HepG2 (cell line): ENCODE results near the gene CYP17A1. TPM values are rescaled to one million over a fixed set of nuclear protein-coding genes. Genes with fewer than 3 reads are reported as not detected.
A peak's percentile ranks its signal among the peaks of the same experiment; 100 is the strongest.

Source experiments
- BATF2 ChIP-seq: sonication (generic); formaldehyde crosslinking; IDR thresholded peaks from 2 replicates; pipeline ENCODE4 v1.8.0; 2022; ENCODE audit warnings: mild to moderate bottlenecking, missing genetic modification reagents, moderate library complexity
- DMTF1 ChIP-seq: sonication (generic); formaldehyde crosslinking; IDR thresholded peaks from 2 replicates; pipeline ENCODE4 v1.4.0; 2020; ENCODE audit warnings: mild to moderate bottlenecking, missing genetic modification reagents
- HOXA9 ChIP-seq: sonication (generic); formaldehyde crosslinking; IDR thresholded peaks from 2 replicates; pipeline ENCODE4 v1.8.1; 2022; ENCODE audit warnings: missing genetic modification reagents, mild to moderate bottlenecking, moderate library complexity, borderline replicate concordance
- MED13 ChIP-seq: sonication (generic); formaldehyde crosslinking; IDR thresholded peaks from 2 replicates; pipeline ENCODE4 v1.5.0; 2020; ENCODE audit warnings: missing genetic modification reagents
- MED8 ChIP-seq: sonication (generic); formaldehyde crosslinking; IDR thresholded peaks from 2 replicates; pipeline ENCODE4 v1.8.1; 2023; ENCODE audit warnings: mild to moderate bottlenecking, missing genetic modification reagents; ENCODE audit not compliant: insufficient replicate concordance
- MXD4 ChIP-seq: IDR thresholded peaks from 2 replicates; pipeline ENCODE4 v1.6.1; 2016; ENCODE audit warnings: mild to moderate bottlenecking, missing biosample characterization, missing genetic modification reagents
- MZF1 ChIP-seq: sonication (generic); formaldehyde crosslinking; IDR thresholded peaks from 2 replicates; pipeline ENCODE4 v1.8.1; 2023; ENCODE audit warnings: mild to moderate bottlenecking, missing genetic modification reagents, borderline replicate concordance
- PITX1 ChIP-seq: sonication (generic); formaldehyde crosslinking; IDR thresholded peaks from 2 replicates; pipeline ENCODE4 v1.5.1; 2020; ENCODE audit warnings: mild to moderate bottlenecking, missing genetic modification reagents
- REST ChIP-seq, 2 experiments: IDR thresholded peaks; 2 replicates each; pipeline ENCODE4 v1.6.1; 2011 to 2012; ENCODE audit warnings: low read length in 2 of 2, borderline replicate concordance in 1 of 2, low read depth in 1 of 2, mild to moderate bottlenecking in 1 of 2, moderate library complexity in 1 of 2
- SCMH1 ChIP-seq: sonication (generic); formaldehyde crosslinking; IDR thresholded peaks from 2 replicates; pipeline ENCODE4 v1.9.0; 2021; ENCODE audit warnings: missing genetic modification reagents, mild to moderate bottlenecking, borderline replicate concordance
- SMAD9 ChIP-seq: sonication (generic); formaldehyde crosslinking; IDR thresholded peaks from 2 replicates; pipeline ENCODE4 v1.5.1; 2020; ENCODE audit warnings: mild to moderate bottlenecking, missing genetic modification reagents
- TAF1 ChIP-seq: sonication (generic); formaldehyde crosslinking; IDR thresholded peaks from 2 replicates; pipeline ENCODE4 v1.4.0; 2020; ENCODE audit warnings: missing genetic modification reagents
- TCF12 ChIP-seq, 2 experiments: fragments of 450-650 bp in 1 of 2; sonication (generic) in 1 of 2; formaldehyde crosslinking in 1 of 2; IDR thresholded peaks; 2 replicates each; pipeline versions ENCODE4 v1.6.1 to v1.8.0; 2017 to 2022; ENCODE audit warnings: antibody characterized with exemption in 1 of 2, mild to moderate bottlenecking in 1 of 2, missing genetic modification reagents in 1 of 2, moderate library complexity in 1 of 2
- ZBTB21 ChIP-seq: sonication (generic); formaldehyde crosslinking; IDR thresholded peaks from 2 replicates; pipeline ENCODE4 v1.4.0; 2020; ENCODE audit warnings: missing genetic modification reagents
- ZNF33B ChIP-seq: sonication (generic); formaldehyde crosslinking; IDR thresholded peaks from 2 replicates; pipeline ENCODE4 v1.5.1; 2020; ENCODE audit warnings: mild to moderate bottlenecking, missing genetic modification reagents
- ZNF510 ChIP-seq: sonication (generic); formaldehyde crosslinking; IDR thresholded peaks from 2 replicates; pipeline ENCODE4 v1.4.0; 2020; ENCODE audit warnings: low read depth, mild to moderate bottlenecking, missing genetic modification reagents
- ZSCAN29 ChIP-seq: sonication (generic); formaldehyde crosslinking; conservative IDR thresholded peaks from 2 replicates; pipeline ENCODE4 v1.4.0; 2020; ENCODE audit warnings: mild to moderate bottlenecking, missing genetic modification reagents
- ZSCAN5A ChIP-seq: sonication (generic); formaldehyde crosslinking; IDR thresholded peaks from 2 replicates; pipeline ENCODE4 v1.8.0; 2022; ENCODE audit warnings: mild to moderate bottlenecking, missing genetic modification reagents, borderline replicate concordance
- polyA plus RNA-seq, 8 experiments: library from polyadenylated mRNA; depleted of rRNA in 3 of 8; stranded (reverse) in 7 of 8; unstranded in 1 of 8; fragments of >200 nt; fragmentation: Illumina TruSeq in 4 of 8; extraction: Trizol in 4 of 8; gene quantifications; 2 replicates each; pipeline versions ENCODE4 v1.2.1 to v1.2.3, GENCODE V29; 2011 to 2016; ENCODE audit warnings: low read depth in 4 of 8, missing spikeins in 1 of 8, mixed read lengths in 1 of 8; ENCODE audit not compliant: insufficient read depth in 1 of 8
- total RNA-seq, 5 experiments: library from RNA; depleted of rRNA; stranded (reverse); fragments of >200 nt; fragmentation: Illumina TruSeq; extraction: Trizol; gene quantifications; 2 replicates each; pipeline ENCODE4 v1.2.3, GENCODE V29; 2016; ENCODE audit warnings: low read depth in 1 of 5
- TF ChIP-seq, protein P1 (sequence below): sonication (generic); formaldehyde crosslinking; IDR thresholded peaks from 2 replicates; pipeline ENCODE4 v1.5.0; 2020; ENCODE audit warnings: missing genetic modification reagents

CYP17A1 gene
- total and polyA plus RNA-seq, 2 of the 13 experiments (the other 11 are each of a cell fraction or from before 2014, with no cell fraction given): 0.13 to 1.1 TPM

DNA sequence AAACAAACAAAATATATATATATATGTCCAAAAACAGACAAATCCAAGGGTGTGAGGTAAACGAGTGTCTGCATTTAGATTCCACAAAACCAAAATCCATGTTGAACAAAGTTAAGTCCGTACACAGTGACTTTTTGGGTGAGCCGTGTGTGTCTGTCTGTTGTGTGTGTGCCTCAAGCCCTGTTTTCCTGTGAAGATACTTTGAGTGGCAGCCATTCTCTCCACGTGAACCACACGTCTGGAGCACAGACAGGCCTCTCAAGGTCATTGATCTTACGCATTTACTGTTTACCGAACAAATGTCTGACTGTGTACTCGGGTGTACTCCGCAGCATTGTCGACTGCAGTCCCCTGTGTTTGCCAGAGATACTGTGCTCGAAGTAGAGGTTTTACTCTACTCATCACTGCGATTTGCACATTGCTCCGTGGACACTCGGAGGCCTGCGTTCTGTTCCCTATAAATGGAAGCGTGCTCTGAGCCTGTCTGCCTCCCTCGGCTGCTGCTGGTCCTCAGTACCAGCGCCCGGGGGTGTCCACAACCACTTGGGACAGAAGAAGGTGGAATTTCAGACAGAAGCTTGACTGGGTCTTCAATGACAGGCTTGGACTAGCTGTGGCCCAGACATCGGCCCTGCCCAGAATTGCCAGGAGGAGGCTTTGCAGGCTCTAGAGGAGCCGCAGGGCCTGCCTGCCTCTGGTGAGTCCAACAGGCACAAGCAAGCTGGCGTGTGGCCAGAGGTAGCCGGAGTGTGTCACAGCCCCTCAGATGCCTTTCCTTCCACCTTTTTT lies 22.1 kb downstream of the CYP17A1 start (continued):
- TF ChIP-seq REST (IDR thresholded peaks at IDR 0.05; ENCODE audit: borderline replicate concordance in 1 of 2, low read depth in 1 of 2, low read length in 2 of 2) (peak in 1 of 2 experiments; percentile 50; a peak in 1 of 4 replicates), SMAD9 (0 out of 2 replicates have a peak, but pooled peaks have one; percentile 39), ZSCAN29 (CRISPR knock-in tag) (peak; percentile 40; the same call in 1 of the 2 replicates), HOXA9 (no peak), PITX1 (0 out of 2 replicates have a peak, but pooled peaks have one; percentile 19), MXD4 (CRISPR knock-in tag) (peak; percentile 40; the same call in 1 of the 2 replicates), DMTF1 (CRISPR knock-in tag) (no peak), ZNF510 (CRISPR knock-in tag) (no peak), MED8 (CRISPR knock-in tag) (no peak), MED13 (no peak), ZSCAN5A (CRISPR knock-in tag) (no peak), MZF1 (no peak), SCMH1 (CRISPR knock-in tag) (no peak), ZBTB21 (CRISPR knock-in tag) (no peak), BATF2 (CRISPR knock-in tag) (no peak), TAF1 (no peak; the same call in 1 of the 2 replicates), TCF12 (IDR thresholded peaks at IDR 0.05) (no peak), TCF12 (CRISPR knock-in tag; IDR thresholded peaks at IDR 0.05) (peak; percentile 13; the same call in 1 of the 2 replicates), ZNF33B (no peak)
- TF ChIP-seq, protein P1, sequence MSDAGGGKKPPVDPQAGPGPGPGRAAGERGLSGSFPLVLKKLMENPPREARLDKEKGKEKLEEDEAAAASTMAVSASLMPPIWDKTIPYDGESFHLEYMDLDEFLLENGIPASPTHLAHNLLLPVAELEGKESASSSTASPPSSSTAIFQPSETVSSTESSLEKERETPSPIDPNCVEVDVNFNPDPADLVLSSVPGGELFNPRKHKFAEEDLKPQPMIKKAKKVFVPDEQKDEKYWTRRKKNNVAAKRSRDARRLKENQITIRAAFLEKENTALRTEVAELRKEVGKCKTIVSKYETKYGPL (CRISPR knock-in tag): no peak
